CD14-positive monocyte (primary cell): ENCODE data around the gene WNT2. TPM values are rescaled to one million over a fixed set of nuclear protein-coding genes. Genes with fewer than 3 reads are reported as not detected.

Experiments used
- DNase-seq, 3 donors: peaks; one replicate each; pipeline ENCODE4 v3.0.0-alpha.2; 2011 to 2022
- H2AFZ ChIP-seq: 2 replicates; pipeline ENCODE4 v1.6.0; 2012; ENCODE audit warnings: mild to moderate bottlenecking, low read depth, low read length, inconsistent platforms; ENCODE audit not compliant: insufficient read depth, poor library complexity, severe bottlenecking
- H3K27ac ChIP-seq, 2 donors: 1 replicate in 1 of 2; 2 replicates in 1 of 2; pipeline ENCODE4 v1.5.1; 2012 to 2013; ENCODE audit warnings: low read length in 2 of 2, control low read depth in 1 of 2, inconsistent platforms in 1 of 2, low read depth in 1 of 2, mild to moderate bottlenecking in 1 of 2
- H3K27me3 ChIP-seq, 2 donors: one replicate each; pipeline versions ENCODE4 v1.6.0 to v1.6.1; 2011 to 2013; ENCODE audit warnings: low read length in 2 of 2; ENCODE audit not compliant: control insufficient read depth in 2 of 2, insufficient read depth in 2 of 2
- H3K36me3 ChIP-seq, 2 donors: replicated peaks in 1 of 2; 1 replicate in 1 of 2; 2 replicates in 1 of 2; pipeline versions ENCODE4 v1.5.1 to v1.6.1; 2012 to 2013; ENCODE audit warnings: low read length in 2 of 2, control low read depth in 1 of 2, inconsistent platforms in 1 of 2, mild to moderate bottlenecking in 1 of 2; ENCODE audit not compliant: insufficient read depth in 2 of 2, control insufficient read depth in 1 of 2
- H3K4me1 ChIP-seq, 2 donors: 1 replicate in 1 of 2; 2 replicates in 1 of 2; pipeline versions ENCODE4 v1.5.1 to v1.6.1; 2012 to 2013; ENCODE audit warnings: low read length in 2 of 2, control low read depth in 1 of 2, inconsistent platforms in 1 of 2, mild to moderate bottlenecking in 1 of 2, moderate library complexity in 1 of 2; ENCODE audit not compliant: insufficient read depth in 2 of 2, control insufficient read depth in 1 of 2
- H3K4me2 ChIP-seq: replicated peaks from 2 replicates; pipeline ENCODE3; 2012; ENCODE audit warnings: low read length, moderate library complexity, mild to moderate bottlenecking; ENCODE audit not compliant: poor library complexity, severe bottlenecking; ENCODE audit errors: extremely low read depth
- H3K4me3 ChIP-seq, 3 experiments: fragments of 200-600 bp in 1 of 3; sonication (generic) in 1 of 3; replicated peaks in 1 of 3; 1 replicate in 2 of 3; 2 replicates in 1 of 3; pipeline ENCODE4 v1.5.1; 2011 to 2013; ENCODE audit warnings: low read length in 3 of 3, mild to moderate bottlenecking in 3 of 3, control low read depth in 2 of 3, low read depth in 2 of 3, inconsistent platforms in 1 of 3, moderate library complexity in 1 of 3
- H3K79me2 ChIP-seq: 2 replicates; pipeline ENCODE4 v1.6.0; 2012; ENCODE audit warnings: mild to moderate bottlenecking, control low read depth, inconsistent platforms, low read length, moderate library complexity; ENCODE audit not compliant: insufficient read depth
- H3K9ac ChIP-seq: 2 replicates; pipeline ENCODE4 v1.6.0; 2017; ENCODE audit warnings: low read length, mild to moderate bottlenecking; ENCODE audit not compliant: insufficient read depth, poor library complexity, severe bottlenecking
- H3K9me3 ChIP-seq, 2 donors: replicated peaks in 1 of 2; 1 replicate in 1 of 2; 2 replicates in 1 of 2; pipeline versions ENCODE4 v1.5.1 to v1.6.1; 2012 to 2013; ENCODE audit warnings: low read length in 2 of 2, control low read depth in 1 of 2; ENCODE audit not compliant: control insufficient read depth in 1 of 2, insufficient read depth in 1 of 2
- H4K20me1 ChIP-seq: 2 replicates; pipeline ENCODE4 v1.6.0; 2012; ENCODE audit warnings: mild to moderate bottlenecking, low read length, control low read depth, moderate library complexity; ENCODE audit not compliant: insufficient read depth
- H3K27ac Mint-ChIP-seq, 7 donors: one replicate each; pipeline ENCODE4 v1.8.0; 2020; ENCODE audit warnings: mild to moderate bottlenecking in 7 of 7, mixed read lengths in 7 of 7, moderate library complexity in 6 of 7, inconsistent platforms in 2 of 7
- H3K27me3 Mint-ChIP-seq, 3 donors: one replicate each; pipeline ENCODE4 v1.8.0; 2021 to 2022; ENCODE audit warnings: low read depth in 3 of 3, mild to moderate bottlenecking in 3 of 3, mixed read lengths in 3 of 3, moderate library complexity in 3 of 3, inconsistent platforms in 1 of 3
- H3K36me3 Mint-ChIP-seq, 2 donors: one replicate each; pipeline ENCODE4 v1.8.0; 2020; ENCODE audit warnings: mixed read lengths in 2 of 2, inconsistent platforms in 1 of 2, mild to moderate bottlenecking in 1 of 2
- H3K4me1 Mint-ChIP-seq: one replicate; pipeline ENCODE4 v1.8.0; 2020; ENCODE audit warnings: mild to moderate bottlenecking, mixed read lengths
- H3K4me3 Mint-ChIP-seq, 2 donors: one replicate each; pipeline ENCODE4 v1.8.0; 2020; ENCODE audit warnings: mild to moderate bottlenecking in 2 of 2, mixed read lengths in 2 of 2, moderate library complexity in 1 of 2
- H3K9me3 Mint-ChIP-seq, 7 donors: one replicate each; pipeline ENCODE4 v1.8.0; 2020 to 2022; ENCODE audit warnings: mixed read lengths in 7 of 7, mild to moderate bottlenecking in 6 of 7, moderate library complexity in 6 of 7, inconsistent platforms in 2 of 7
- WGBS: methylation state at CpG from one replicate; pipeline ENCODE4 v1.1.5; 2013; ENCODE audit warnings: missing lambda C conversion rate; ENCODE audit not compliant: insufficient coverage; 5-methylcytosine and 5-hydroxymethylcytosine counted together
- intact Hi-C, 2 donors: fragments of 100-400 bp; cut with micrococcal nuclease; formaldehyde crosslinking; loops; one replicate each; pipeline versions ENCODE4 v1.15.0 to v1.15.1; 2023
- polyA plus RNA-seq, 3 donors: library from polyadenylated mRNA; depleted of rRNA in 1 of 3; unstranded in 2 of 3; stranded (reverse) in 1 of 3; fragments of 300-500 nt in 2 of 3; fragments of >200 nt in 1 of 3; fragmentation: Illumina TruSeq in 2 of 3; gene quantifications; 1 replicate in 2 of 3; 2 replicates in 1 of 3; pipeline ENCODE4 v1.2.3, GENCODE V29; 2012 to 2021
- TF ChIP-seq, protein P1 (sequence below): fragments of 200-600 bp; IDR thresholded peaks from one replicate; pipeline ENCODE4 v1.8.0; 2022; ENCODE audit warnings: antibody characterized with exemption, mild to moderate bottlenecking

WNT2 gene
- polyA plus RNA-seq, 3 donors, result not detected

DNA sequence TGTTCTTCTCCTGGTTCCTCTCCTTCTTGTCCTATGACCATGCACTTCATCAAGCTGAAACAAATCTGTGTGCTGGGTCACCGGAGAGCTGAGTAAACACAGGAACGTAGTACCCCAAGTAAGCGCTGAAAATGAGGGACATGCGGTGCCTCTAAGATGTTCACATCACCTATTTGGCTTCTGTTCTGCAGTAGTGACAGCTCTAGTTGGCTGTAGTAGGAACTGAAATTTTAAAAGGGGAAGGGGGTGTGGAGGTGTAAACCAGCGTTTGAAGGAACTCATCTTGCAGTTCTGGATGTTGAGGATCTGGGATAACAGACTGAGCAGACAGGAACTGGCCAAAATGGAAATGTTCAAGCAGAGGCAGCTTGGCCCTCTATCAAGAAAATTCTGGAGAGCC is 85.2 kb downstream of the WNT2 start:
- 77% methylated on average over 4 of the region's 5 CpGs for WGBS

DNA sequence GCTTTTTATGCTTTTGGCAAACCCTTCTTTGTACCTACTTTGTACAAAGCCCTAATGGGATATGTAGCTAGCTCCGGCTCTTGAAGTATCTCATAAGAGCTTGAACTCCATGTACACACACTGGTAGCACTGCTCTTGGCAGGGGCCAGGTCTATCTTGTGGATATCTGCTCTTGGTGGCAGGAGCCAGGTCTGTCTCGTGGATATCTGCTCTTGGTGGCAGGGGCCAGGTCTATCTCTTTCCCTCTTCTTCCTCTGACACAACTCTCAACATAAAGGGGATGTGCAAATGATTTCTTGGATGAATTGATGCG is 91.9 kb downstream of the WNT2 start:
- Mint-ChIP-seq H3K27me3 (peaks cover 0 to 7% (median 2%) of the 10 kb centered on the region in 3 donors), H3K4me3 (no peak overlapping the region), H3K27ac (no peak overlapping the region), H3K4me1 (peaks cover 9% of the 10 kb centered on the region), H3K9me3 (peaks cover 5 to 18% (median 7%) of the 10 kb centered on the region in 7 donors), H3K36me3 (peaks cover 5 to 8% of the 10 kb centered on the region in 2 donors)
- intact Hi-C loops, result no loop called here
- Histone ChIP-seq H3K36me3 (no peaks in the 10 kb centered on the region), H3K27ac (no peak overlapping the region), H2AFZ (no peak overlapping the region), H3K79me2 (no peaks in the 10 kb centered on the region), H3K4me2 (no peak overlapping the region), H3K9me3 (peaks cover 0 to 8% of the 10 kb centered on the region in 2 donors), H3K9ac (no peak overlapping the region), H3K4me1 (no peaks in the 10 kb centered on the region), H3K4me3 (no peak overlapping the region), H4K20me1 (no peaks in the 10 kb centered on the region), H3K27me3 (no peaks in the 10 kb centered on the region)
- WGBS, result no CpG with 5 or more reads among the region's 3 CpGs
- no peak for DNase-seq
- TF ChIP-seq, protein P1, sequence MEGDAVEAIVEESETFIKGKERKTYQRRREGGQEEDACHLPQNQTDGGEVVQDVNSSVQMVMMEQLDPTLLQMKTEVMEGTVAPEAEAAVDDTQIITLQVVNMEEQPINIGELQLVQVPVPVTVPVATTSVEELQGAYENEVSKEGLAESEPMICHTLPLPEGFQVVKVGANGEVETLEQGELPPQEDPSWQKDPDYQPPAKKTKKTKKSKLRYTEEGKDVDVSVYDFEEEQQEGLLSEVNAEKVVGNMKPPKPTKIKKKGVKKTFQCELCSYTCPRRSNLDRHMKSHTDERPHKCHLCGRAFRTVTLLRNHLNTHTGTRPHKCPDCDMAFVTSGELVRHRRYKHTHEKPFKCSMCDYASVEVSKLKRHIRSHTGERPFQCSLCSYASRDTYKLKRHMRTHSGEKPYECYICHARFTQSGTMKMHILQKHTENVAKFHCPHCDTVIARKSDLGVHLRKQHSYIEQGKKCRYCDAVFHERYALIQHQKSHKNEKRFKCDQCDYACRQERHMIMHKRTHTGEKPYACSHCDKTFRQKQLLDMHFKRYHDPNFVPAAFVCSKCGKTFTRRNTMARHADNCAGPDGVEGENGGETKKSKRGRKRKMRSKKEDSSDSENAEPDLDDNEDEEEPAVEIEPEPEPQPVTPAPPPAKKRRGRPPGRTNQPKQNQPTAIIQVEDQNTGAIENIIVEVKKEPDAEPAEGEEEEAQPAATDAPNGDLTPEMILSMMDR, result no peak

More for the DNA sequence above, 85.2 kb downstream of the WNT2 start:
- H3K79me2 ChIP-seq, result no peaks in the 10 kb centered on the region
- TF ChIP-seq, protein P1, result no peak
- no peak overlapping the region for H3K4me3 ChIP-seq
- no peaks in the 10 kb centered on the region for H3K36me3 ChIP-seq
- no peak overlapping the region for H2AFZ ChIP-seq
- H3K27me3 ChIP-seq, result no peaks in the 10 kb centered on the region
- peaks cover 0 to 1% of the 10 kb centered on the region in 2 donors for H3K9me3 ChIP-seq
- Mint-ChIP-seq H3K36me3 (no peaks in the 10 kb centered on the region), H3K27ac (peak overlapping the region in 1 of 7 donors; percentile 44), H3K4me3 (no peak overlapping the region), H3K27me3 (peaks cover under 1 to 8% (median 2%) of the 10 kb centered on the region in 3 donors), H3K9me3 (peaks cover 0 to 9% (median 3%) of the 10 kb centered on the region in 7 donors), H3K4me1 (no peaks in the 10 kb centered on the region)
- H3K4me2 ChIP-seq, result no peak overlapping the region
- H4K20me1 ChIP-seq, result no peaks in the 10 kb centered on the region
- no peak overlapping the region for H3K9ac ChIP-seq
- DNase-seq, result no peak
- no peak overlapping the region for H3K27ac ChIP-seq
- no peaks in the 10 kb centered on the region for H3K4me1 ChIP-seq
- intact Hi-C loops, result no loop called here
